A673 (cell line): ENCODE measurements around the gene PGC.

Source experiments
- EZH2 ChIP-seq: fragments of 200-600 bp; sonication (generic); IDR thresholded peaks from 2 replicates; pipeline ENCODE4 v1.6.1; 2017; ENCODE audit warnings: borderline replicate concordance, low read depth, mild to moderate bottlenecking, mixed read lengths, antibody characterized with exemption, low read length; ENCODE audit not compliant: poor library complexity, severe bottlenecking
- TF ChIP-seq, protein P1 (sequence below): fragments of 300-800, 200-600 bp; sonication (generic); conservative IDR thresholded peaks from 2 replicates; pipeline ENCODE4 v1.5.1; 2017; ENCODE audit warnings: low read depth, mild to moderate bottlenecking, antibody characterized with exemption, low read length, moderate library complexity, mixed read lengths

DNA sequence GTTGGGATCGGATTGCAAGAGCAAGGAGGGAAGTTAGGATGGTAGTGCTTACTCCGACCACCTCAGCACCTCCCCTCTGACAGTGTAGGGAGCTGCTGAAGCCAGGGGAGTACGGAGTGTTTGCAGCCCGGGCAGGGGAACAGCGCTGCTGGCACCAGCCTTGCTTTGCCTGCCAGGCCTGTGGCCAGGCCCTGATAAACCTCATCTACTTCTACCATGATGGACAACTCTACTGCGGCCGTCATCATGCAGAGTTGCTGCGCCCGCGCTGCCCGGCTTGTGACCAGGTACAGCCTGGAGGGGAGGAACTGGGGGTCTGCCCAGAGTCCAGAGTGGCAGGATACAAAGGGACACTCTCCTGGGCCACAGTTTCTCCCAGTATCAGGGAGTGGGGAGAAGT lies 38.1 kb upstream of the PGC start:
- TF ChIP-seq, protein P1, sequence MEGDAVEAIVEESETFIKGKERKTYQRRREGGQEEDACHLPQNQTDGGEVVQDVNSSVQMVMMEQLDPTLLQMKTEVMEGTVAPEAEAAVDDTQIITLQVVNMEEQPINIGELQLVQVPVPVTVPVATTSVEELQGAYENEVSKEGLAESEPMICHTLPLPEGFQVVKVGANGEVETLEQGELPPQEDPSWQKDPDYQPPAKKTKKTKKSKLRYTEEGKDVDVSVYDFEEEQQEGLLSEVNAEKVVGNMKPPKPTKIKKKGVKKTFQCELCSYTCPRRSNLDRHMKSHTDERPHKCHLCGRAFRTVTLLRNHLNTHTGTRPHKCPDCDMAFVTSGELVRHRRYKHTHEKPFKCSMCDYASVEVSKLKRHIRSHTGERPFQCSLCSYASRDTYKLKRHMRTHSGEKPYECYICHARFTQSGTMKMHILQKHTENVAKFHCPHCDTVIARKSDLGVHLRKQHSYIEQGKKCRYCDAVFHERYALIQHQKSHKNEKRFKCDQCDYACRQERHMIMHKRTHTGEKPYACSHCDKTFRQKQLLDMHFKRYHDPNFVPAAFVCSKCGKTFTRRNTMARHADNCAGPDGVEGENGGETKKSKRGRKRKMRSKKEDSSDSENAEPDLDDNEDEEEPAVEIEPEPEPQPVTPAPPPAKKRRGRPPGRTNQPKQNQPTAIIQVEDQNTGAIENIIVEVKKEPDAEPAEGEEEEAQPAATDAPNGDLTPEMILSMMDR: no peak
- no peak for TF ChIP-seq EZH2
